OCI-LY7 (cell line): ENCODE results near the gene SLC66A2. TPM values are rescaled to one million over a fixed set of nuclear protein-coding genes. Genes with fewer than 3 reads are reported as not detected.
A peak's percentile ranks its signal among the peaks of the same experiment; 100 is the strongest.

ENCODE experiments used
- BruUV-seq: library from RNA; stranded (reverse); fragments of 400-500 nt; replicated peaks from 2 replicates; lab custom pipeline; 2021; lab: Mats Ljungman, UMichigan
- CTCF ChIA-PET: fragments of 300-600 bp; sonication (Branson Sonifier 250); formaldehyde crosslinking; loops from one replicate; lab custom pipeline; 2022; ENCODE audit warnings: antibody characterized with exemption; ENCODE audit not compliant: unreplicated experiment; lab: Charles Lee
- POLR2A ChIA-PET: fragments of 300-600 bp; sonication (Branson Sonifier 250); formaldehyde crosslinking; loops from one replicate; lab custom pipeline; 2022; ENCODE audit warnings: antibody characterized with exemption; lab: Charles Lee
- DNase-seq: peaks from one replicate; pipeline ENCODE4 v3.0.0-alpha.2; 2015; ENCODE audit warnings: low spot score
- H2AFZ ChIP-seq: fragments of 200-600 bp; sonication (generic), shearing (Covaris generic); 2 replicates; pipeline ENCODE4 v1.6.1; 2014; ENCODE audit warnings: mild to moderate bottlenecking, antibody characterized with exemption, low read length, moderate library complexity
- H3K27ac ChIP-seq: fragments of 200-600 bp; sonication (generic); 2 replicates; pipeline ENCODE4 v1.5.1; 2014; ENCODE audit warnings: mixed run types, low read depth, mild to moderate bottlenecking, moderate library complexity, low read length, inconsistent platforms; ENCODE audit not compliant: poor library complexity, severe bottlenecking
- H3K36me3 ChIP-seq: fragments of 200-600 bp; sonication (generic); 2 replicates; pipeline ENCODE4 v1.6.1; 2014; ENCODE audit warnings: mild to moderate bottlenecking, antibody characterized with exemption, low read length, moderate library complexity, mixed read lengths; ENCODE audit not compliant: insufficient read depth
- H3K4me1 ChIP-seq: fragments of 200-600 bp; sonication (generic); 2 replicates; pipeline ENCODE4 v1.5.1; 2014; ENCODE audit warnings: mild to moderate bottlenecking, low read length; ENCODE audit not compliant: insufficient read depth, poor library complexity, severe bottlenecking
- H3K4me2 ChIP-seq: fragments of 200-600 bp; sonication (generic); 2 replicates; pipeline ENCODE4 v1.6.1; 2014; ENCODE audit warnings: mild to moderate bottlenecking, low read length
- H3K4me3 ChIP-seq: fragments of 200-600 bp; sonication (generic); 2 replicates; pipeline ENCODE4 v1.5.1; 2014; ENCODE audit warnings: mild to moderate bottlenecking, low read depth, low read length; ENCODE audit not compliant: poor library complexity, severe bottlenecking
- H3K79me2 ChIP-seq: fragments of 200-600 bp; sonication (generic); 2 replicates; pipeline ENCODE4 v1.6.1; 2016; ENCODE audit warnings: low read depth, mild to moderate bottlenecking, low read length, moderate library complexity, mixed read lengths; ENCODE audit not compliant: insufficient read depth
- H3K9me2 ChIP-seq: fragments of 200-600 bp; sonication (generic); 2 replicates; pipeline ENCODE4 v1.6.1; 2016; ENCODE audit warnings: mild to moderate bottlenecking, low read length, mixed read lengths; ENCODE audit not compliant: insufficient read depth
- H3K9me3 ChIP-seq: fragments of 200-600 bp; sonication (generic); 2 replicates; pipeline ENCODE4 v1.6.1; 2014; ENCODE audit warnings: mild to moderate bottlenecking, mixed run types, low read length, mixed read lengths
- H4K20me1 ChIP-seq: fragments of 200-600 bp; sonication (generic); 2 replicates; pipeline ENCODE4 v1.6.1; 2014; ENCODE audit warnings: mild to moderate bottlenecking, antibody characterized with exemption, low read length, moderate library complexity, mixed read lengths; ENCODE audit not compliant: insufficient read depth
- CTCF ChIP-seq: fragments of 200-600 bp; sonication (generic); conservative IDR thresholded peaks from 2 replicates; pipeline ENCODE4 v1.5.1; 2014; ENCODE audit warnings: mild to moderate bottlenecking, antibody characterized with exemption, low read length, moderate library complexity, mixed read lengths
- EZH2phosphoT487 ChIP-seq: fragments of 200-600 bp; sonication (generic); IDR thresholded peaks from 2 replicates; pipeline ENCODE4 v1.6.1; 2018; ENCODE audit warnings: low read depth, borderline replicate concordance, mild to moderate bottlenecking, mixed run types, antibody characterized with exemption, low read length, moderate library complexity, mixed read lengths
- intact Hi-C: fragments of 100-400 bp; cut with micrococcal nuclease; formaldehyde crosslinking; loops from one replicate; pipeline ENCODE4 v1.10.0; 2022; ENCODE audit not compliant: unreplicated experiment
- total RNA-seq, 2 experiments: library from RNA; depleted of rRNA in 1 of 2; stranded (reverse); fragments of >200 nt in 1 of 2; shearing (Covaris generic) in 1 of 2; gene quantifications; 2 replicates each; pipeline ENCODE4 v1.2.3, GENCODE V29; 2014 to 2022

Gene SLC66A2
- total RNA-seq, 2 experiments from 2014 or later: 14.5 to 17.9 TPM

- ChIA-PET POLR2A (interaction anchor here (0.9 to 1.0 kb wide), 2 partner anchors 52 to 130 kb away, joined by 3 read pairs; no protein-coding TSS in a partner anchor), CTCF (no interaction called here)
Measured at GRCh38 chr18:79857082-79857671, 94.3 kb downstream of the SLC66A2 start.

DNA sequence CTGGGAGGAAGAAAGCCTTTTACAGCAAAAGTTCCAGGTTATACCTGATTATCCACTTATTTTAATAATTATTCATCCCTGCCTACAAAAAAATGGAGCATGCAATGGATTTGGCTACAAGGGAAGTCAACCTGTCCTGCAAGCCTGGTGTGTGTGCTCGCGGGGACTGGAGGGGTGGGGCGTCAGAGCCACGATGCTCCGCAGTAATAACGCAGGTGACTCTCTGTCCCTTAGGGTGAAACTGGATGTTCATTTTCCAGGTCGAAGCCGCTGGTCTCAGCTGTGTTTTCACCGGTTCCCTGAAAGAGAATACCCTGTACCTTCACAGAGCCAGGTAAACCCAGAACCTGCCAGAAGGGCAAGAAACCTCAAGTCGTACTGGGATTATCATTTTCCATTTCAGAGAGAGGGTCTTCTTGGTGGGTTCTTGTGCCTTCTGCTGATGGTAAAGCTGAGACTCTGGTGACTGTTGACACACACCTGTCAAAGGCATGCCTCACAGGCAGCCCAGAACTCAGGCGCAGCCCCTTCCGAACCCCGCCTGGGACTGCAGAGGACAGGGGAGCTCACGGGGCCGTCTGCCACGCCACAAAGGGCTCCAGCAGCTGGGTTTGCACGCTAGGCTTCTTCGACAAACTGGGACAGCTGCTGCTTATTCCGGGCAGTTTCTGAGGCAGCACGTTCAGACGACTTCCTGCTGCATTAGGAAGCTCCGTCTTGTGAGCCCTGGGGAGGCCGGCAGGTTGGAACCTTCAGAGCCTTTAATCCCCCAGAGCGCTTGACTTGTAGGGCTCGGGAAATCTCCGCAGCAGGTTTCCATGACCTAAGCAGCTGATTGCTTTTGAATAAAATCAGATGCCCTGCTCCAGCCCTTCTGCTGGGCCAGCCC, 95.1 kb downstream of the SLC66A2 start:
- intact Hi-C loops: no loop called here
- ChIA-PET POLR2A (interaction anchor here (0.9 to 1.0 kb wide), 2 partner anchors 51 to 131 kb away, joined by 3 read pairs; no protein-coding TSS in a partner anchor), CTCF (no interaction called here)
- TF ChIP-seq CTCF (no peak), EZH2phosphoT487 (no peak)
- H3K4me3 ChIP-seq: no peak overlapping the region
- H3K27ac ChIP-seq: no peak overlapping the region
- H3K9me2 ChIP-seq: no peaks in the 10 kb centered on the region
- BruUV-seq: no TSS peak
- H3K79me2 ChIP-seq: no peaks in the 10 kb centered on the region
- H3K4me2 ChIP-seq: no peak overlapping the region
- no peak overlapping the region for H2AFZ ChIP-seq
- H3K4me1 ChIP-seq: no peaks in the 10 kb centered on the region
- peak; percentile 9 for DNase-seq
- no peaks in the 10 kb centered on the region for H4K20me1 ChIP-seq
- H3K36me3 ChIP-seq: no peaks in the 10 kb centered on the region
- H3K9me3 ChIP-seq: no peaks in the 10 kb centered on the region

More at GRCh38 chr18:79857082-79857671, 94.3 kb downstream of the SLC66A2 start:
- no peaks in the 10 kb centered on the region for H3K9me3 ChIP-seq
- intact Hi-C loops: no loop called here
- H3K4me2 ChIP-seq: no peak overlapping the region
- H4K20me1 ChIP-seq: no peaks in the 10 kb centered on the region
- no peaks in the 10 kb centered on the region for H3K36me3 ChIP-seq
- no peak overlapping the region for H3K4me3 ChIP-seq
- no peaks in the 10 kb centered on the region for H3K4me1 ChIP-seq
- no TSS peak for BruUV-seq
- H3K9me2 ChIP-seq: no peaks in the 10 kb centered on the region
- no peaks in the 10 kb centered on the region for H3K79me2 ChIP-seq
- no peak for DNase-seq
- no peak overlapping the region for H3K27ac ChIP-seq
- no peak overlapping the region for H2AFZ ChIP-seq
- no peak for TF ChIP-seq EZH2phosphoT487
- no peak for TF ChIP-seq CTCF
